HG03064 (cell line): Measurements from ENCODE around the gene P2RY6.
A peak's percentile ranks its signal among the peaks of the same experiment; 100 is the strongest.

Experiments used
- ATAC-seq: cut with Tn5 transposase; IDR thresholded peaks from one replicate; pipeline ENCODE4 v1.9.1; 2021; ENCODE audit warnings: low read depth; ENCODE audit not compliant: unreplicated experiment

The P2RY6 gene

GRCh38 chr11:73293356-73293936 is 21.3 kb downstream of the P2RY6 start:
- no peak for ATAC-seq

- no peak for ATAC-seq
Measured at GRCh38 chr11:73294604-73295003, 22.5 kb downstream of the P2RY6 start.

GRCh38 chr11:73295241-73295995 is 23.3 kb downstream of the P2RY6 start:
- no peak for ATAC-seq

DNA sequence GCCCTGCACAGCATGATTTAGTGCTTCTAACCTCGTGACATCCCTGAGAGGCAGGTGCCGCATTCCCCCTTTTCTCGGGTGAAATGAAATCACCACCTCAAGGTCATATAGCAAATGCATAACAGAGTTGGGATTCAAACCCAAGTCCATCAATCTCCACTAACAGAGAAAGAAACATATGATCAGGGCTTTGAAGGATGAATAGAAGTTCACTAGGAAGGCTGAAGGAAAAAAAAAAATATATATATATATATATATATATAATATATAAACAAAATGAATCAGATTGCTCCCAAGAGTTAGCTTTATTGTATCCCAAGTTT is 23.8 kb downstream of the P2RY6 start:
- ATAC-seq = no peak

GRCh38 chr11:73296501-73297230 is 24.5 kb downstream of the P2RY6 start:
- no peak for ATAC-seq

- no peak for ATAC-seq
Measured at GRCh38 chr11:73297231-73297590, 25.1 kb downstream of the P2RY6 start.

DNA sequence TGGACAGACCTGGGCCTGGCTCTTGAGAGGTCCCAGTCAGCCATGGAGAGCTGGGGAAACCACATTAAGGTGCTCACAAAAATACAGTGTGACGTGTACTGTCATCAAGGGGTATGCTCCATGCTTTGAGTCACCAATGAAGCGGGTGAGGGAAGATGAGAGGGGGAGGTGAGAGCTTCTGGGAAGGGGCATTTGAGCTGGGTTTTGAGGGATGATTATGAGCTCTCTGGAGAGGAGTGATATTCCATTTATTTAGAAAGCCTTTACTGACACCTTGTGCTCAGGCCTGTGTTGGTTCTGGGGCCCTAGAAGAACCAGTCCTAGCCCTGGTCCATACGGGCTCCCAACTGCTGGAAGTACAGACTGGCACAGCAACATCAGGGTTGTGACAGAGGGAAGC is 25.6 kb downstream of the P2RY6 start:
- ATAC-seq = no peak

- ATAC-seq = no peak
Measured at GRCh38 chr11:73298233-73298632, 26.1 kb downstream of the P2RY6 start.

GRCh38 chr11:73299751-73300150 is 27.6 kb downstream of the P2RY6 start:
- no peak for ATAC-seq

GRCh38 chr11:73306069-73306841 is 34.1 kb downstream of the P2RY6 start:
- ATAC-seq = no peak

DNA sequence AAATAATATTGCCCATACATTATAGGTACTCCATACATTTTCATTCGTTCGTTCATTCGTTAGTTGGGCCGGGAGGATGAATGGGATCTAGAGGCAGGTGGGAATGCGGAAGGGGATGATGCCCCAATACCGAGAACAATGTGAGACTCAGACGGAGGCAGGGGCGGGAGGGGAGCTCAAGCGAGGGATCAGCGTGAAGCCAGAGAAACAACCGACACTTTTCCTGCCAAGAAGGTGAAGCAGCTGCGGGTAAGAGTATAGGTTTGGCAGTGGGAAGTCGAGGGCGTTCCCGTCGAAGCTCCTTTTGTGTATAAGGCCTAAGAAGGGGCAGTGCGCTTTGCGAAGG is 34.8 kb downstream of the P2RY6 start:
- ATAC-seq = no peak

DNA sequence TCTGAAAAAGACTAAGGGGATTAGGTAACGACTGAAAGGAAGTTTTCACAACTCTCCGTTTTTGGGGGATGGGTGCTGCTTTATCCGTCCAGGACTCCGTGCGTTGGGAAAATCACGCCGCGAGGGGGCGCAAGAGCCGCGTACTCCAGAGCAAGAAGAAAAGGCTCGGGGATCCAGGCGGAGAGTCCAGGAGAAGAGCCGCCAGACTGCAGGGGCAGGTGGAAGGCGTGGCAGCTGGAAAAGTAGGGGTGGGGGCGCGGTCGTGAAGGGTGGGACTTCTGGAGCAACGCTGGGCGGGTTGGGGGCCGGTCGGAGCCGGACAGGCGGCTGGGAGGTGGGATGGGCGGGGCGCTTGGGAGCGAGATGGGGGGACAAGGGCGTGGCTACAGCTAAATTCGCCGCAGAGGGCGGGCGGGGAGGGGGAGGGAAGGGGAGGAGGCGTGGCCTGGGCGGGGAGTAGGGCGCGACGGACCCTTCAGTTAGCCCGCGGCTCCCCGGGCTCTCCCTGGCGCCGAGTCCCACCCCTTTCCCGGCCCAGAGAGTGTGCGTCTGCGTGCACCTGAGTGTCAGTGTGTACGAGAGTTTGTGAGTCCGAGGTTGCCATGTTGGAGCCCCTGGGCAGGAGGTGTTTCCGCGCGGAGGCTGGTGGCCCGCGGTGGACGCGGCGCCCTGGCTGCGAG is 35.3 kb downstream of the P2RY6 start:
- ATAC-seq = peak; percentile 45

DNA sequence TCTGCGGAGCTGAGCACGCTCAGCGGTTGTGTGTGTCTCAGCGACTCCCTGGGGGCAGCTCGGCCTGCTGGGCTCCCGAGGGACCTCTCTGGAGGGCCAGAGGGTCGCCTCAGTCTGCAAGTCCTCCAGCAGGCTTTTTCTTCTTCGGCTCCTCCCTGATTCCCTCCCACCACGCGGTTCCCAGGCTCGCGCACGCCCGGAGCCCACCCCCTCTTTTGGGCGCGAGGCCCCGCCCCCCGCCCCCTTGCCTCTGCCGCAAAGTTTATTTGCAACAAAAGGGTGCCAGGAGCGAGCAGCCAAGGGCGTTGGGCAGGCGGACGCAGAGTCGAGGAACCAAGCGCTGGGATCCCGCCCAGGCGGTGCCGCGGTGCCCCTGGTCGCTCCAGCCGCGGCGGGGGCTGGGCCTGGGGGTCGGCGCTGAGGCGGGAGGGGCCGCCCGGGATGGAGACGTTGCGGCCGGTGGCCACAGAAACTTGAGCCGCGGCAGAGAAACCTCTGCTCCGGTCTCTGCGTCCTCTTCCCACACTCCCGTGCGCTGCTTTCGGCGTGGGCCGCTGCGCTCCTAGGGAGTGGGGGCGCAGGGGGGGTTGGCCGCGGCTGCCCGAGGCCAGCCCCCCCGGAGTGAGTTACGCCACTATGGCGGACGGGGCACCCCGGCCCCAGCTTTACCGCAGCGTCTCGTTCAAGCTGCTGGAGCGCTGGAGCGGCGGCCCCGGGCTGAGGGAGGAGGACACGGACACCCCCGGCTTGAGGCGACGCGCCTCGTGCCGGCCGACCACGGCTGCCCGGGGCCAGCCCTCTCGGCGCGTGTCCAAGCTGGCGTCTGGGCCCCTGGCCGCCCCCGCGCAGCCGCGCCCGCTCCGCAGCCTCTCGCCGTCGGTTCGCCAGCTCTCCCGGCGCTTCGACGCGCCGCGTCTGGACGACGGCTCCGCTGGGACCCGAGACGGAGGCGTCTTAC is 36.1 kb downstream of the P2RY6 start, which contains the start of gene ARHGEF17:
TSS of gene ARHGEF17 (plus strand) at position 274 of the 958 bp plus-strand sequence. CDS start at position 637, 363 bp downstream.
- peak; percentile 30 for ATAC-seq

- peak; percentile 1 for ATAC-seq
Measured at GRCh38 chr11:73308961-73309919, 37.1 kb downstream of the P2RY6 start.

DNA sequence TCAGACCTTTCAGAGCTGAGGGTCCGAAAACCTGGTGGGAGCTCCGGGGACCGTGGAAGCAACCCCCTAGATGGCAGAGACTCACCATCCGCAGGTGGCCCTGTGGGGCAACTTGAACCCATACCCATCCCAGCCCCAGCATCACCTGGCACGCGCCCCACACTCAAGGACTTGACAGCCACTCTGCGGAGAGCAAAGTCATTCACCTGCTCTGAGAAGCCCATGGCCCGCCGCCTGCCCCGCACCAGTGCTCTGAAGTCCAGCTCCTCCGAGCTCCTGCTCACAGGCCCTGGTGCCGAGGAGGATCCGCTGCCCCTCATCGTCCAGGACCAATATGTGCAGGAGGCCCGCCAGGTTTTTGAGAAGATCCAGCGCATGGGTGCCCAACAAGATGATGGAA is 37.9 kb downstream of the P2RY6 start:
- no peak for ATAC-seq

GRCh38 chr11:73310661-73311393 is 38.7 kb downstream of the P2RY6 start:
- no peak for ATAC-seq

GRCh38 chr11:73311394-73311869 is 39.3 kb downstream of the P2RY6 start:
- no peak for ATAC-seq

DNA sequence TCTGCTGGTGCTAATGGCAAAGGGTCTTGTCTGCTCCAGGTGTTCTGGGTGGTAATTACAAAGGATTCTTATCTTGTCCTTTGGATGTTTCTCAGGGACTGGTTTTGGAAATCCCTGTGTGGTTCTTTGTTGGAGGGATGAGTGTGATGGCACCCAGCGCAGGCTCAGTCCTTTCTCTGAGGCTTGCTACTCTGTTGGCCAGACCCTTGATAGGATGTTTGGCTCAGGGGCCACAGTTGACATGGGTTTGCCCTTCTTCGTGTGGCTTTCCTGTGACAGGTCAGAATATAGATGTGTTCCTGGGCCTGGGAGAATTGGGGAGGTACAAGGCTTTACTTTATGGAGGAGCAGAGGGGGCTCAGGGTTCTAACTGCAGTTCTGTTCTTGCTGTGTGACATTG is 39.9 kb downstream of the P2RY6 start:
- ATAC-seq = no peak
